ENCODE data around the gene MN1.

GRCh38 chr22:27801202-27801615, 347 bp downstream of the MN1 start:
- TF ChIP-seq CTCF (IDR thresholded peaks at IDR 0.05): peak in 1 of 4 experiments; percentile 11
- TF ChIP-seq POLR2A (IDR thresholded peaks at IDR 0.05): no peak

Data from uterus (tissue), 2 donors.